ENCODE measurements around the gene CAND2.

GRCh38 chr3:12748477-12748876 is 48.0 kb upstream of the CAND2 start:
- TF ChIP-seq, protein P1, sequence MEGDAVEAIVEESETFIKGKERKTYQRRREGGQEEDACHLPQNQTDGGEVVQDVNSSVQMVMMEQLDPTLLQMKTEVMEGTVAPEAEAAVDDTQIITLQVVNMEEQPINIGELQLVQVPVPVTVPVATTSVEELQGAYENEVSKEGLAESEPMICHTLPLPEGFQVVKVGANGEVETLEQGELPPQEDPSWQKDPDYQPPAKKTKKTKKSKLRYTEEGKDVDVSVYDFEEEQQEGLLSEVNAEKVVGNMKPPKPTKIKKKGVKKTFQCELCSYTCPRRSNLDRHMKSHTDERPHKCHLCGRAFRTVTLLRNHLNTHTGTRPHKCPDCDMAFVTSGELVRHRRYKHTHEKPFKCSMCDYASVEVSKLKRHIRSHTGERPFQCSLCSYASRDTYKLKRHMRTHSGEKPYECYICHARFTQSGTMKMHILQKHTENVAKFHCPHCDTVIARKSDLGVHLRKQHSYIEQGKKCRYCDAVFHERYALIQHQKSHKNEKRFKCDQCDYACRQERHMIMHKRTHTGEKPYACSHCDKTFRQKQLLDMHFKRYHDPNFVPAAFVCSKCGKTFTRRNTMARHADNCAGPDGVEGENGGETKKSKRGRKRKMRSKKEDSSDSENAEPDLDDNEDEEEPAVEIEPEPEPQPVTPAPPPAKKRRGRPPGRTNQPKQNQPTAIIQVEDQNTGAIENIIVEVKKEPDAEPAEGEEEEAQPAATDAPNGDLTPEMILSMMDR (IDR thresholded peaks at IDR 0.05) = no peak
- TF ChIP-seq POLR2A (IDR thresholded peaks at IDR 0.05) = no peak

Data from body of pancreas (tissue), 4 donors.